Activated T-cell treated with anti-CD3 and anti-CD28 coated beads for 24 hours (primary cell): ENCODE measurements around the gene IKZF1.

ENCODE experiments used
- DNase-seq: peaks from one replicate; pipeline ENCODE4 v3.0.0-alpha.2; 2020; ENCODE audit warnings: low read depth

IKZF1 gene

DNA sequence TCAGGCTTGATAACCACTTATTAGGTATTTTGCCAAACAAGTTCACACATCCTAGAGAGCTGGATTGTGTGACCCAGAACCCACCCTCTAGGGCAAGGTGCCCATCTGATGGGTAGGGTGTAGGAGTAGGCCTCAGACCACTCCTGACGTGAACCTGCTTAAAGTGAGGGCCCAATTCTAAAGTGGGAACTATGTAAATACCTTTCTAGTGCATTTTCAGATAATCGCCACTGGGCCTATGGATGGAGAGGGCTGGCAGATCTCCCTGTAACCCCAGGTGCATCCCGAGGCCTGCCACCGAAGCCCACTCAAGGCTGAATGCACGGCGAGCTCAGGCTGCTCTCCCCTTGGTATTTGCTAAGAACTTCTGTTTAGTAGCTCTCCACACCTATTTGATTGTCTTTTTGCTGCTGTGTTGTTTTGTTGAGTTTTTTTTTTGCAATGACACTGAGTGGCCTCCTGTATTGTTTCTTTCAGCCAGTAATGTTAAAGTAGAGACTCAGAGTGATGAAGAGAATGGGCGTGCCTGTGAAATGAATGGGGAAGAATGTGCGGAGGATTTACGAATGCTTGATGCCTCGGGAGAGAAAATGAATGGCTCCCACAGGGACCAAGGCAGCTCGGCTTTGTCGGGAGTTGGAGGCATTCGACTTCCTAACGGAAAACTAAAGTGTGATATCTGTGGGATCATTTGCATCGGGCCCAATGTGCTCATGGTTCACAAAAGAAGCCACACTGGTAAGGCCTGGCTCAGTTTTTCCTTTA, 71.7 kb downstream of the IKZF1 start:
- no peak for DNase-seq

DNA sequence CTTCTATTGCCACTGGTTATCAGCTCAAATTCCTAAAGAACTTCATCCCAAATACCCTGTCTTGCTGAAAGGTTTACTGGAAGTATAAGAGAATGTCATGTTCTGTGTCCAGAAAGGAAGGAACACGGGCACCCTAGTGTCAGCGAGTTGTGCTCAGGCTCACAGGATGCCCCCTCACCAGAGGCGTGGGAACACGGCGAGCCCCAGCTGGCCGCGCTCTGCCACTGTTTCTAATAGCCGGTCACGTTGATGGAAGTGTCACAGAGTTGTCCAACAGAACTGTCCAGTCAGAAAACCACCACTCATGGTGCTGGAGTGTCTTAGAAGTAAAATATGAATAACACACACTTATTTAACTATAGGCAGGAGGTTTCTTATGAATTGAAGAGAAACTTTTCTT, 72.8 kb downstream of the IKZF1 start:
- no peak for DNase-seq

DNA sequence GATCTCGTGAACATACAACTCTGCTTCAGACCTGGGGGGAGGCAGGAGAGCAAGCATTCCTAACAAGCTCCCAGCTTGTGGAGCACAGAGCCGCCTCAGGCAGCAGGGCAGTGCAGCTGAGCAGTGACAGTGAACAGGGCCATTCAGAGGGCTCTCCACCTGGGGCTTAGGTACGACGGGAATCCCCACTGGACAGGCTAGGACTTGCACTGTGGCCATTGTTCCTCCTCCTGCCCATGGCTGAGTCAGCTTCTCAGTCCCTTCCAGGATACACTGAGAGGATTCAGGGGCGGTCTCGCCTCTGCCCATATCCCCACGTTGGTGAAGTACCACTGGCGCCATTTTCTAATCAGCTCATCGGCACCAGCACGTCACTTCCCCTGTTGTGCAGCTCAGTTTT, 74.6 kb downstream of the IKZF1 start:
- no peak for DNase-seq

DNA sequence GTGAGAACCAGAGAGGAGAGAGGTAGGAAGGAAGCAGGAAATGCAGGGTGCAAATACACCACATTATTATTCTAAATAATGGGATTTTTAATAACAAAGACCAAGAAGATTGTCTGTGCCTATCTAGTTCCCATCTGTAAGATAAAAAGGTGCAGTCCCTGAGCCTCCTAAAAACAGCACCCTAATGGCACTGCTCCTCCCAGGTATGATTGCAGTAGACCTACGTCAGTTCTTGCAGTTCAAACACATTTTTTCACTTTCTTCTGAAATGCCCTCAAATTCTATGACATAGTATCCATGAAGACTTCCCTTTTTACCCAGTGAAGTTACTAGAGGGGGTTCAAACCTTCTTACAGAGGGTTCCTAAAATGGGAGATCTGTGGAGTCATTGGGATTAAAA, 75.0 kb downstream of the IKZF1 start:
- DNase-seq = no peak

DNA sequence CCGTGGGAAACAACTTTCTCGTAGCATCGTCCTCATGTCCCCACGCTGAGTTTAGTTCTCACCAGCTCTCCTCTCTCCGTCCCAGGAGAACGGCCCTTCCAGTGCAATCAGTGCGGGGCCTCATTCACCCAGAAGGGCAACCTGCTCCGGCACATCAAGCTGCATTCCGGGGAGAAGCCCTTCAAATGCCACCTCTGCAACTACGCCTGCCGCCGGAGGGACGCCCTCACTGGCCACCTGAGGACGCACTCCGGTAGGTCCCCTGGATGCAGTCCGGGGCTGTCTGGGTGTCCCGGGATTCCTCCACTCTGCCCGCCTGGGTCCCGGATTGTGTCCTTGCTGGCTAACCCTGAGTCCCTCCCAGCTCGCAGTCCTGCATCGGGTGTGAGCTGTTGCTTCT, 77.9 kb downstream of the IKZF1 start:
- DNase-seq = no peak

DNA sequence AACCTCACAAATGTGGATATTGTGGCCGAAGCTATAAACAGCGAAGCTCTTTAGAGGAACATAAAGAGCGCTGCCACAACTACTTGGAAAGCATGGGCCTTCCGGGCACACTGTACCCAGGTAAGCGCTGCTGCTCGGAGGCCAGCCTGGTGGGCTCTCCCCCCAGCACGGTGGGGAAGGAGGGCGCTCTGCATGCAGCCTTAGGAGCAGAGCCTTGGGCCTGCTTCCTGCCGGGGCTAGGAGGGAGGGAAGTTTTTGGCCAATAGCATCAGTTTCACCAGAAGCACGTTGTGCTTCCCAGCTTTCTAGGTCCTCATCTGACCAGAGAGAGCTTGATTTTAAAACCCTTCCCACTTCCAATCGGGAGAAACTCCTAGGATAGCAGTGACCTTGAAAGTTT, 82.8 kb downstream of the IKZF1 start:
- no peak for DNase-seq

DNA sequence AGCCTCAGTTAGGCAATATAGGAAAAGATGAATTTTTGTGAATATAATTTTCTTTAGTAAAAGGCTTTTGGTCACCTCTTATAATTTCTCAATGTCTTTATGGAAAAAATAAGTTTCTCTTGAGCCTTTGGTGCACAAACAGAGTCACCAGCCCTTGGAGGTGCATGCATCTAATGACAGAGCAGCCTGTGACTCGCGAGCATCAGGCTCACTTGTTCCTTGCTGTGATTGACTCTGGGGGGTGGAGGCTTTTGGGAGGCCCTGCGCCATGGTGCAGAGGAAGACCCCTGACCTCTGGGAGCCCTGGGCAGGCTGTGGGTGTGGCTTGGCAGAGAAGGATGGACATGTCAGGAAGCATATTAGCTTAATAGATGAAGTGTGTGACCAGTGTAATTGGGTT, 85.4 kb downstream of the IKZF1 start:
- DNase-seq = no peak

DNA sequence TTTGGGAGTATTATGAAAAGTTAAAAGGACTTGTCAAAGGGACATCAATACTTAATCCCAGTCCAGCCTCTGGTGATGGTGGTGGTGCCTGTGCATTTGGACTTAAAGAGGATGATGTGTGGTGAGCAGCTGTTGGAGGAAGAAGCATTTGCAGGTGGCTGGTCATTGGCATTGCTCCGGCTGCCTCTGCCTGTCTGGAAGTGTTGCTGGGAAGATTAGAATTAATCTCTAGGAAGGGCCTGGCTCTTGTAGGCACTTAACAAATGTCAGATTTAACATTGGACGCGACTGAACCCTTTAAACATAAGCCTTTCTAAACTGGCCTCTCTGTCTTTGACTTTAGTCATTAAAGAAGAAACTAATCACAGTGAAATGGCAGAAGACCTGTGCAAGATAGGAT, 86.9 kb downstream of the IKZF1 start:
- no peak for DNase-seq

DNA sequence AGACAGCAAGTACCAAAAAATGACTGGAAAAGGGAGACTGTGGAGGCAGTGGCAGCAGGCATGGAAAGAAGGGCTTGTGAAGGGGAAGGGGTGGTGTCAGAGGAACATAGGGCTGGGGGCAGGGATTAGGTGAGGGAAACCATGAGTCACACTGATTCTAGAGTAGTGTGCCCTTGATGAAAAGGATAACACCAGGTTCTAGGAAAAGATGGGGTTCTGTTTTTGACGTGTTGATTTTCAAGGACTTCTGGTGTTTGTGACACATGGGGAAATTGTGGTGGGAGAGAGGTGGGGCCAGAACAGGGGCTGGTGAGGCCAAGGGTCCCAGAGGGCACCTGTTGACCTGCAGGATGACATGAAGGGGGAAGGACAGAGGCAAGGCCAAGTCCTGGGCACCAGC, 88.6 kb downstream of the IKZF1 start:
- peak; percentile 58 for DNase-seq

DNA sequence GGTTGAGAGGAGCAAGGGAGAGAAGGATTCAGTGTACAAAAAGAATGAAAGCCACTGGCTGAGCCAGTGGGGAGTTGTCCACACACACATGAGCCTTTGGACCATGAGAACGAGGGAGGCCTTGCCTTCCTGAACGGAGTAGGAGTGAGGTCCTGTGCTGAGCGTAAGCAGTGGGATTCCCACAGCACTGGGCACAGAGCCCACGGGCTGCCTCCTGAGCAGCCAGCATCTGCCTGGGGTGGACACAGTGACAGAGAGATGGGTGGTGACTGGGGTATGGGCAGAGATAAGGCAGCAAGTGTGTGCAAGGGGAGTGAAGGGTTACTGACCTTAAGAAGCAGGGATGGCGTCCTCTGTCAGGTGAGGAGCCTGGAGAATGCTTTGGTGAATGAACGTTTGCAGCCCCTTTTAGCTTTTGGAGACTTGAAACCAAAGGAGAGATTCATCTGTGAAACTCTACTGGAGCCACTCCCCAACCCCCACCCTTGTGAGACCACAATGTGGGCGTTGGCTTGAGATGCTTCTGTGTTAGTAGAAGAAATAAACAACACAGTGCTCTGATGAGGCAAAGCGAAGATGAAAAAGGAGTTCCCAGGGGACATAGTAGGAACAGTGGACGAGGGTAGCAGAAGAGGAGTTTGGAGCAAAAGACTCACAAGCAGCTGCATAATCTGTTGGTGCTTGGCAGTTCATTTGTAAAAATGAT, 89.2 kb downstream of the IKZF1 start:
- peak; percentile 35 for DNase-seq

DNA sequence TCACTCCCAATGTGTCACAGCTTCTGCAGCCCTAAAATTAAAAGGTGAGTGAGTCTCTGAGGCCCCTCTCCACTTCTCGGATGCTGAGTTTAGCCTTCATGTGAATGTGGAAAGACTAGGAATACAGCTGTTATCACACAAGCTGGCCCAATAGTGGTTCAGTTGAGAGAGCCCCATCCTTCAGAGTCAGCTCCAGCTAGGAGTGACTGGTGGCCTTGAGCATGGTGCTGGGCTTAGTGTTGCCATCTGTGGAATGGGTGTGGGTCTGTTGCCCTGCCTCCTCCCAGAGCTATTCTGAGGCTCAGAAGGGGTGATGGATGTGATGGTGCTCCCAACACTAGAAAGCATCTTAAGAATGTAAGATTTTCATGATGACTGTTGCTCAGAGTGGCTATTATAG, 89.8 kb downstream of the IKZF1 start:
- no peak for DNase-seq

DNA sequence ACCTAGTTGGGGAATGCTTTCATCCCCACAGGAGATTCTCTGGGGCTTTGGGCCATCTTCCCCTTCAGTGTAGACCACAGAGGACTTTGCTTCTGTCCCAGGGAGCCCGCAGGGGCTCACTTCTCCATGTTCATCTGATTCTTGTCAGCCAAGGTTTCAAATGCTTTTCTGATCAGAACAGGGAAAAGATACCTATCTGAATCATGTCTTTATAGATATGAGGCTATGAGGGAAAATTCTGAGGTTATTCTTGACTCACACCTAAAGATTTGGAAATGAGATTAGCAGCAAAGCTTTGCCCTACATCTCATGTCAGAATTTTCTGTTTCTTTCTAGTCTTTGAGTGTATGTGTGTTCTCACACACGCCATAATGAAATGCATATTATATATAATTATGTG, 92.3 kb downstream of the IKZF1 start:
- no peak for DNase-seq

DNA sequence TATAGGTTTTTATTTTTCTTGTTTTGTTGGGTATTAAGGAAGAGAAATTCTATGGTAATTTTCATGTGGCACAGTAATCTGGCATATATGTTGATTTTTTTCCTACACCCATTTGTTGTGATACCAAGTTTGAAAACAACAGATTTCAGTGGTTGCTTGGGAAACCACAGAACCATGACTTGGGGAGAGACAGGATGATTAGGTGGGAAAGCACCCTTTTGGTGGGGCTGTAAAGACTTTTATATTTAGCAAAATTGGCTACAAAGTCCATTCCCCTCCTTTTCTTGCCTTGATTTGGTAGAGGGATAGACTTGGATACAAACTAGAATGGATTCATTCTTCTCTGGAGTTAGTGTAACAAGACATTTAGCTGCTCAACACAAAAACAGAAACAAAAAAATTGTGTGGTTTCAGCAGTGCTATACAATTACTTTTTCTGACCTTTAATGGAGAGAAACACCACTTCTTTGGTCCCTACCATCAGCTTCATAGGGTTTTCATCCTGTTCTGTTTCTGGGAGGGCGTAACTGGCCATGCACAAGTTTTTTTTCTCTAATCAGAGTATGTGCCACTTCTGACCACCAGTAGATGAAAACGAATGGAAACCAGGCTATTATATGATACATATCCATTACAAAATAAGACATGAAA, 92.9 kb downstream of the IKZF1 start:
- DNase-seq = peak; percentile 35

DNA sequence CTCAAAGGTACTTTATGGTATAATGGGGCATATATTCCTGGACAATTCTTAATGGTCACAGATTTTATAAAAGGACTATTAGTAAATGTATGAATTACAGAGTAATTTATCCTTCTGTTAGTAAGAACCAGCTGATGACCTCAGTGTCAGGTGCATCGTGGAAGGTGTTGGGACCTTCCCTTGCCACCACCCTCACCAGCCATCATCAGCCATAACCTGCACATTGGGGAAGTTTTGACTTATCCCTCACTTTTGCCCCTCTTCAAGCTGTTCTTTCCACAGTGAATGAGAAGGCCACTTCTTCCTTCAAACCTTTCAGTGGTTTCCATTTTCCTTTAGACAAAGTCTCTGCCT, 93.4 kb downstream of the IKZF1 start:
- DNase-seq = no peak

DNA sequence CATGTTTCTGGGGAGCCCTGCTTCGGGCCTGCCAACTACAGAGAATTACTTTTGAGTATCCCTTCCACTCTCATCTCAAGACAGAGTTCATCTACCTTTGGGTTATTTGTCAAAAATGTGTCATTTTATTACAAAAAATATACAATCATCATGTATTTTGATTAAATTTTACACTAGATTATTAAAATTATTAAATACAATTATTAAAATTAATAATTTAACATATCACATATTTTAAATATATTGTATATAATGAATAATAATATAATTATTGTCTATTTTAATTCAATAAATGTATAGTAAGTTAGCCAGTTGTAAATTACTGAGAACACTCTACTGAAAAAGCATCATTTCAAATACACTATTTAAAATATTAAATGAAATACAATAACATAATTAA, 94.7 kb downstream of the IKZF1 start:
- DNase-seq = no peak

DNA sequence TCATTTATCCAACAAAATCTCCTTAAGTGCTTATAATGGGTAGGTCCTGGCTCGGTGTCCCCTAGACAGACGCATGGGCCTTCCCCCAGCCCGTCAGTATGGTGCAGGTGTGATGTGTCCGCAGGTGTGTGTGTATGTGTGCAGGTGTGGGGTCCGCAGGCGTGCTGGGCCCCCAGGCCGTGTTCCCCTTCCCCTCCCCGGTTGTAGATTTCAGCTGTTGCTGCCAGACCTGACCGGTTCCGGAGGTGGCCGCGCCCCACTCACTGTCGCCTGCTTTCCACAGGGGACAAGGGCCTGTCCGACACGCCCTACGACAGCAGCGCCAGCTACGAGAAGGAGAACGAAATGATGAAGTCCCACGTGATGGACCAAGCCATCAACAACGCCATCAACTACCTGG, 95.1 kb downstream of the IKZF1 start:
- DNase-seq = no peak

DNA sequence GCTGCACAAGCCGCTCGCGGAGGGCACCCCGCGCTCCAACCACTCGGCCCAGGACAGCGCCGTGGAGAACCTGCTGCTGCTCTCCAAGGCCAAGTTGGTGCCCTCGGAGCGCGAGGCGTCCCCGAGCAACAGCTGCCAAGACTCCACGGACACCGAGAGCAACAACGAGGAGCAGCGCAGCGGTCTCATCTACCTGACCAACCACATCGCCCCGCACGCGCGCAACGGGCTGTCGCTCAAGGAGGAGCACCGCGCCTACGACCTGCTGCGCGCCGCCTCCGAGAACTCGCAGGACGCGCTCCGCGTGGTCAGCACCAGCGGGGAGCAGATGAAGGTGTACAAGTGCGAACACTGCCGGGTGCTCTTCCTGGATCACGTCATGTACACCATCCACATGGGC, 95.6 kb downstream of the IKZF1 start:
- no peak for DNase-seq

DNA sequence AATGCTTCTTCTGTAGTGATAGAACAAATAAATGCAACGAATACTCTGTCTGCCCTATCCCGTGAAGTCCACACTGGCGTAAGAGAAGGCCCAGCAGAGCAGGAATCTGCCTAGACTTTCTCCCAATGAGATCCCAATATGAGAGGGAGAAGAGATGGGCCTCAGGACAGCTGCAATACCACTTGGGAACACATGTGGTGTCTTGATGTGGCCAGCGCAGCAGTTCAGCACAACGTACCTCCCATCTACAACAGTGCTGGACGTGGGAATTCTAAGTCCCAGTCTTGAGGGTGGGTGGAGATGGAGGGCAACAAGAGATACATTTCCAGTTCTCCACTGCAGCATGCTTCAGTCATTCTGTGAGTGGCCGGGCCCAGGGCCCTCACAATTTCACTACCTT, 99.9 kb downstream of the IKZF1 start:
- no peak for DNase-seq

DNA sequence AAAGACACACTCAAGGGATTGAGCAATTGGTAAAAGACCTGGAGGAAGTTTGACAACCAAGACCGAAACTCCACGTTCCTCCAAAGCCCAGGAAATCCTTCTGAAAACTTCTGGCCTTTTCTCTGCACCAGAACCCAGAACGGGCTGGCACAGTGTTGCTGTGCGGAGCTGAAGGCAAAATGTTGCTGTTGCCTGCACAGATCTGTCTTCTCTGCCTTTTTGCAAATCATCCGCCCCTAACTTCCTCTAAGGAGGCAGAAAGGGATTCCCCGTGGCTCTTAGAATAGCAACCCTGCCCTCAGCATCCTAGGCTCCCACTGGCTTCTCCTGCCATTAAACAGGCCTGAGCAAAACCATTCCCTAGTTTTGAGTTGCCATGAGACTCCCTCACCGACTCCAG, 100.7 kb downstream of the IKZF1 start:
- no peak for DNase-seq

DNA sequence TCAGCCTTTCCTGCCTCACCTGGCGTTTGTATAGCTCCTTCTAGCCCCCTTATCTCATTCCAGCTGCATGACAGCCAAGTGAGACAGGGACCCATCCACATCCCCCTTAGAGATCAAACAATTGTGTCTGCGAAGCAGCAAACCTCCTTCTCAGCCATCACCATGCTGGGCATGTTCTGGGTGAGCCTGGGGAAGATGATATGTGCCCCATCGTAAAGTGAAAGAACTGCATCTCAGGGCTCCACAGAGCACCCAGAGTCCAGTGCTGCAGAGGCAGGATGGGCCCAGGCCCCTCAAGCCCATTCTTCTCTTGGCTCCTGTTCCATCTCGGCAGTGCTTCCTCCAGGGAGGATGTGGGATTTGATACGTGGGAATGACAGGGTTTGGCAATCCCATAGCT, 102.4 kb downstream of the IKZF1 start:
- no peak for DNase-seq

DNA sequence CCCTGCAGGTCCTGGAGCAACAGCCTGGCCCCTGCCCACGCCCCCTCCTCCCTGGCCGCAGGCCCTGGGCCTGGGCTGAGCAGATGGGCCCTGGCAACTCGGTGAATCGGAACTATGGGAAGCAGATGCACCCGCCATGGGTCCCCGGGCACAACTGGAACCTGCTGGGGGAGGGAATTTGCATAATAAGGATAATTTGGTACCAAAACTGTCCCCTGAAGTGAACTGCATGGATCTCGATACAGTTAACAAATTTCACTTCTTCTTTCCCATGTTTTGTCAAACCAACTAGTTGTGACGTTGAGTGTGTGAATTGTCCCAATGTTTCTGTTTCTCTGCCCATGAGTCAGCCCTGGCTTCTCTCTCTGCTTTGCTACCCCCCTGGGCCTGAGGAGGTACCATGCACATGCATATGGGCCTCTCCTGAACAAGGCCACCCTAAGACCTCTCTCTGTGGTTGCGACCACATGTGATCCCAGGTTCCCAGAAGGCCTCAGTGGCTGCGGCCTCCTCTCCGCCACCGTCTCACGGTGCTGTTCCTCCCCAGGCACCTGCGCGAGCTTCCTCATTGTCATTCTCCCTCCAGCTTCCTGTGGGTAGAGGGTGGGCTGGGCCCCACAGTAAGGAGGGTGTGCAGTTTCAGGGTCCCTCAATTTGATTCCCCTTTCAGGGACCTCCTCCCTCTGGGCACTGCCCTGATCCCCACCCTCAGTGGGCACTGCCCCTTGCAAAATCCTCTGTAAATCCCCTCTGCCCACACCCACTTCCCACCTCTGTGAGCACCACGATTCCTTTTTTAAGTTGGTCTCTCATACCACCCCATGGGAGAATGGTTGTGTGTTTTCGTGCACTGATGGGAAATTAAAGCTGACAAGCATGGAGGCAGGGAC, 105.6 kb downstream of the IKZF1 start:
- no peak for DNase-seq

DNA sequence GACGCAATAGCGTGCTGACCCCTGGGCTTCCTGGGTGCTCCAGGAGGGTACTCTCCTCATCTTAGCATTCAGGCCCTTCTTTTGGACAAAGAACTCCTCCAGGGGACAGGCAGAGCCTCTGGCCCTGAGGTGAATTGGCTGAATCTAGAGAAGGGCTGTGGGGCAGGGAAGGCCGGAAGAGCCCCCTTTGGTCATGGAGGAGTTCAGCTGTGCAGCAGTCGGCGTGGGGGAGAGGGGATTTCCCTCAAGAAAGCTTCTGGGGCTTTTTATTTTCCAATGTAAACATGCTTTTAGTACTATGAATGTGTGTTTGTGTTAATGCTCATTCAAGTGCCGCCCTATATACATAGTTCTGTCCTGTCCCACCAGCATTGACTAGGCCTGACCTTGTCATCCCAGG, 106.8 kb downstream of the IKZF1 start:
- no peak for DNase-seq

DNA sequence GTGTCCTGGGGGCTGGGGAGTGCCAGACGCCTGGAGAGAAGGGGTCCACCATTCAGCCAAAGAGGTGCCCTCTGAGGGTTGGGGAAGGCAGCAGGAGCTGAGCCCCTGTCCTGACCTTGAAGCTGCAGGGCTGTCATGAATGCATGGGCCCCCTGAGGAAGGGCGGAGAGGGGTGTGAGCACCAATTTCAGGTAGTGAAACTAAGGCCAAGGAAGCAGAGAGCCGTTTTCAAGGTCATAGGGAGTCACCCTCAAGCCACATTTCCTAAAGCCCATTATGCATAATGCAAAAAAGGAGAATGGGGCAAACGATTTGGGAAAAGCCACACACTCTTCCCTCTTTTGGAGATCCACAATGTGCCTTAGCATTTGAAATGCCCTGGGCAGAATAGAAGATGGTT, 108.5 kb downstream of the IKZF1 start:
- no peak for DNase-seq
